GM21423 (cell line): ENCODE measurements around the gene FES.

Experiments
- ATAC-seq: cut with Tn5 transposase; IDR thresholded peaks from one replicate; pipeline ENCODE4 v1.9.1; 2021; ENCODE audit warnings: mild to moderate bottlenecking, moderate library complexity; ENCODE audit not compliant: unreplicated experiment

The FES gene

DNA sequence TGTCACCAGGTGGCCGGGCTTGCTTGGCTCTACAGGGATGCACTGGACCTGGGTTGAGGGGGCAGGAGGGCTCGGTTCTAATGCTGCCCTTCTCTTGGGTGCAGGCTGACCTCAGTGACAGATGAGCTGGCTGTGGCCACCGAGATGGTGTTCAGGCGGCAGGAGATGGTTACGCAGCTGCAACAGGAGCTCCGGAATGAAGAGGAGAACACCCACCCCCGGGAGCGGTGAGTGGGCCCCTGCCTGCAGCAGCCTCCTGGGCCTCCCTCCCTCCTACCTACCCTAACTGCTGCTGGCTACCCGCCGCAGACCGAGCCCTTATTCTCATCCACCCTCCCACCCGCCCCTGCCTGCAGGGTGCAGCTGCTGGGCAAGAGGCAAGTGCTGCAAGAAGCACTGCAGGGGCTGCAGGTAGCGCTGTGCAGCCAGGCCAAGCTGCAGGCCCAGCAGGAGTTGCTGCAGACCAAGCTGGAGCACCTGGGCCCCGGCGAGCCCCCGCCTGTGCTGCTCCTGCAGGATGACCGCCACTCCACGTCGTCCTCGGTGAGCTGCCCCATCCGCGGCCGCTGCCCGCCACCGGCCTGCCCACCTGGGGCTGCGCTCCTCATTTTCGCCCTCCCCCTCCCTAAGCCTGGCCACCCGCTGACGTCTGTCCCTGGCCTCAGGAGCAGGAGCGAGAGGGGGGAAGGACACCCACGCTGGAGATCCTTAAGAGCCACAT lies 5.6 kb downstream of the FES start:
- ATAC-seq, result no peak

DNA sequence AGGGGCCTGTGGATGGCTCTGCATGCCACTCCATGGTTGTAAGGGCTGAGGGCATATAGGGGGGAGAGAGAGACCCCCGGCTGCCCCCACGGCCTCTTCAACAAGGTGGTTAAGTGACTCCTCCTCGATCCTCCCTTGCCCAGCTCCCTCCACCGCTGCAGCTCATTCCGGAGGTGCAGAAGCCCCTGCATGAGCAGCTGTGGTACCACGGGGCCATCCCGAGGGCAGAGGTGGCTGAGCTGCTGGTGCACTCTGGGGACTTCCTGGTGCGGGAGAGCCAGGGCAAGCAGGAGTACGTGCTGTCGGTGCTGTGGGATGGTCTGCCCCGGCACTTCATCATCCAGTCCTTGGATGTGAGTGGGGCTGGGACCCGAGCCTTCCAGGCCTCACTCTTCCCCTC lies 6.5 kb downstream of the FES start:
- ATAC-seq, result no peak

GRCh38 chr15:90891346-90891949 lies 7.1 kb downstream of the FES start:
- ATAC-seq, result no peak

- ATAC-seq, result no peak
These were observed 7.7 kb downstream of the FES start for GRCh38 chr15:90892023-90892422.

- no peak for ATAC-seq
These were observed 8.3 kb downstream of the FES start for GRCh38 chr15:90892498-90893174.

GRCh38 chr15:90893175-90894090 lies 9.1 kb downstream of the FES start:
- ATAC-seq, result no peak

GRCh38 chr15:90895571-90896117 lies 11.3 kb downstream of the FES start:
- ATAC-seq, result no peak

GRCh38 chr15:90897131-90897655 lies 12.9 kb downstream of the FES start:
- ATAC-seq, result peak; percentile 63

GRCh38 chr15:90901175-90902039 lies 17.1 kb downstream of the FES start:
- ATAC-seq, result no peak

GRCh38 chr15:90902040-90902839 lies 17.9 kb downstream of the FES start:
- ATAC-seq, result peak; percentile 72

- ATAC-seq, result peak; percentile 48
These were observed 18.8 kb downstream of the FES start, which contains the start of gene MAN2A2 for GRCh38 chr15:90902840-90903732. TSS of gene MAN2A2 (plus strand) at chr15:90903302. CDS start at chr15:90904208, 906 bp downstream.

GRCh38 chr15:90903733-90904536 lies 19.6 kb downstream of the FES start:
- no peak for ATAC-seq

DNA sequence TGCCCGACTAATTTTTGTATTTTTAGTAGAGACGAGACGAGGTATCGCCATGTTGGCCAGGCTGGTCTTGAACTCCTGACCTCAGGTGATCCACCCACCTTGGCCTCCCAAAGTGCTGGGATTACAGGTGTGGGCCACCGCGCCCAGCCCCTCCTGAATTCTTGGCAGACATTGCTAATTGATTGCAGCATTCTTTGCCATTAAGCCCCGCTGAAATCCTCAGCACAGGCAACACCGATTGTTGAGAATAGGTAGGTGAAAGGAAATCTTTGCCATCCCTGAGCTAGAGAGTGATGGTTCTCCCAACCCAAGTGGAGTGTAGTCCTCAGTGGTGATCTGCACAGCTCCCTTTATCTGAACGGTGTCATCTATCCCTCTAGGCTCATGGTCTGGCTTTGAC lies 20.4 kb downstream of the FES start:
- no peak for ATAC-seq

DNA sequence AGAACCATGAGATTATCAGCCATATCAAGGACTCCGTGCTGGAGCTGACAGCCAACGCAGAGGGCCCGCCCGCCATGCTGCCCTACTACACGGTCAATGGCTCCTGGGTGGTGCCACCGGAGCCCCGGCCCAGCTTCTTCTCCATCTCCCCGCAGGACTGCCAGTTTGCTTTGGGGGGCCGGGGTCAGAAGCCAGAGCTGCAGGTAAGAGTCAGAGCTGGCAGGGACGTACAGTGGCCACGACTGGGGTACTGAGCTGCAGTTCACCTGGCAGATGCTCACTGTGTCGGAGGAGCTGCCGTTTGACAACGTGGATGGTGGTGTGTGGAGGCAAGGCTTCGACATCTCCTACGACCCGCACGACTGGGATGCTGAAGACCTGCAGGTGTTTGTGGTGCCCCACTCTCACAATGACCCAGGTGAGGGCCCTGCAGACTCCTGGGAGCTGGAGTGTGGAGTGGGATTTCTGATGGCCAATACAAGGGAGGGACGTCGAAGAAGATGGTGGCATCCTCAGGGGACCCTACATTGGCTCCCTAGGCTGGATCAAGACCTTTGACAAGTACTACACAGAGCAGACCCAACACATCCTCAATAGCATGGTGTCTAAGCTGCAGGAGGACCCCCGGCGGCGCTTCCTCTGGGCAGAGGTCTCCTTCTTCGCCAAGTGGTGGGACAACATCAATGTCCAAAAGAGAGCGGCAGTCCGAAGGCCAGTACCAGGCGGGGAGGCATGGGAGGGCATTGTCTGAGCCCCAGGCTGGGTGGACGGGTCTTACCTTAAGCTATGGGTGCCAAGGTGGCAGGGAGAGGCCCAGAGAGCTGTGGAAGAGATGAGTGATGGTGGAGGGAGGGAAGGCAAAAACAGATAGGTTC lies 21.2 kb downstream of the FES start:
- ATAC-seq, result no peak

DNA sequence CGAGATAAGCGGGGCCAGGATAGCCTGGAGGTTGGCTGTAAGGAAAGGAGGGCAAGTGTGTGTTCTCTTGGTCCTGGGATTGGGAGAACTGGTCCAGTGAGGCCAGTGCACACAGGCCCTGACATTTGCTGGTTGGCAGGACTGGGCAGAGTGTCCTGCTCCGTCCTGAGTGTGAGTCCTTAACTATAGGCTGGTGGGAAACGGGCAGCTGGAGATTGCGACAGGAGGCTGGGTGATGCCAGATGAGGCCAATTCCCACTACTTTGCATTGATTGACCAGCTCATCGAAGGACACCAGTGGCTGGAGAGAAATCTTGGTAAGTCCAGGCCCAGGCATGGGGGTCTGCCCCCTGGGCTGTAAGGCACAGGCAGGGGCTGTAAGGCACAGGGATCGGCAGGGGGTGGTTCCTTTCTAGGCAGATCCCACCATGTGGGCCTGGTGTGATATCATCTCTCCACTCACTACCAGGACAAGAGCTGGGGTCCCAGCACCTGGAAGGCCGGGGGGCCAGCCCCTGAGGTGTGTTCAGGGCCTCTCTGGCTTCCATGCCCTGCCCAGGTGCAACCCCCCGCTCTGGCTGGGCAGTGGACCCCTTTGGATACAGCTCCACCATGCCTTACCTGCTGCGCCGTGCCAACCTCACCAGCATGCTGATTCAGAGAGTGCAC lies 22.0 kb downstream of the FES start:
- ATAC-seq, result no peak
